Hepatocyte (in vitro differentiated cells): ENCODE results near the gene ISYNA1. TPM values are rescaled to one million over a fixed set of nuclear protein-coding genes. Genes with fewer than 3 reads are reported as not detected.
"Not testable (repeated sequence)": the region's sequence is repeated elsewhere in the genome, so short reads cannot be mapped to it uniquely, and the experiment has no call there.

Source experiments
- DNase-seq: peaks from one replicate; pipeline ENCODE4 v3.0.0-alpha.2; 2016; ENCODE audit warnings: low spot score
- H2AFZ ChIP-seq: fragments of 200-600 bp; sonication (generic); 2 replicates; pipeline ENCODE4 v1.6.0; 2016; ENCODE audit warnings: antibody characterized with exemption, mild to moderate bottlenecking
- H3K27ac ChIP-seq: fragments of 200-600 bp; sonication (generic); 2 replicates; pipeline ENCODE4 v1.5.1; 2016; ENCODE audit warnings: mild to moderate bottlenecking
- H3K27me3 ChIP-seq: fragments of 200-600 bp; sonication (generic); 2 replicates; pipeline ENCODE4 v1.6.1; 2016
- H3K36me3 ChIP-seq: fragments of 200-600 bp; sonication (generic); replicated peaks from 2 replicates; pipeline ENCODE4 v1.5.1; 2016; ENCODE audit warnings: low read depth; ENCODE audit not compliant: insufficient read depth
- H3K4me1 ChIP-seq: fragments of 200-600 bp; sonication (generic); 2 replicates; pipeline ENCODE4 v1.5.1; 2016; ENCODE audit warnings: mild to moderate bottlenecking, moderate library complexity; ENCODE audit not compliant: insufficient read depth
- H3K4me2 ChIP-seq: fragments of 200-600 bp; sonication (generic); 2 replicates; pipeline ENCODE4 v1.6.0; 2016
- H3K4me3 ChIP-seq: fragments of 200-600 bp; sonication (generic); 2 replicates; pipeline ENCODE4 v1.5.1; 2016; ENCODE audit warnings: mild to moderate bottlenecking
- H3K79me2 ChIP-seq: fragments of 200-600 bp; sonication (generic); 2 replicates; pipeline ENCODE4 v1.6.0; 2017; ENCODE audit warnings: mild to moderate bottlenecking
- H3K9me2 ChIP-seq: fragments of 200-600 bp; sonication (generic); replicated peaks from 2 replicates; pipeline ENCODE4 v1.6.0; 2017; ENCODE audit warnings: mild to moderate bottlenecking; ENCODE audit not compliant: insufficient read depth
- H3K9me3 ChIP-seq: fragments of 200-600 bp; sonication (generic); 2 replicates; pipeline ENCODE4 v1.5.1; 2016; ENCODE audit warnings: low read depth, mild to moderate bottlenecking
- H4K20me1 ChIP-seq: fragments of 200-600 bp; sonication (generic); 2 replicates; pipeline ENCODE4 v1.6.0; 2016; ENCODE audit warnings: mild to moderate bottlenecking; ENCODE audit not compliant: insufficient read depth, poor library complexity, severe bottlenecking
- EZH2 ChIP-seq: fragments of 200-600 bp; sonication (generic); IDR thresholded peaks from 2 replicates; pipeline ENCODE4 v1.6.1; 2016; ENCODE audit warnings: antibody characterized with exemption, mild to moderate bottlenecking, borderline replicate concordance
- EZH2phosphoT487 ChIP-seq: fragments of 200-600 bp; sonication (generic); IDR thresholded peaks from one replicate; pipeline ENCODE4 v1.6.1; 2018; ENCODE audit warnings: antibody characterized with exemption, mild to moderate bottlenecking, low read depth, moderate library complexity; ENCODE audit not compliant: unreplicated experiment, severe bottlenecking
- WGBS: methylation state at CpG from one replicate; pipeline ENCODE4 v1.1.6; 2016; ENCODE audit warnings: low lambda C conversion rate; ENCODE audit errors: missing lambda C conversion rate; 5-methylcytosine and 5-hydroxymethylcytosine counted together
- polyA plus RNA-seq: library from polyadenylated mRNA; unstranded; fragments of >200 nt; fragmentation: Nextera tagmentation; extraction: Ambion mirVana; gene quantifications from 2 replicates; pipeline ENCODE4 v1.2.1, GENCODE V29; 2016
- total RNA-seq: library from RNA; depleted of rRNA; stranded (reverse); fragments of >200 nt; gene quantifications from 2 replicates; pipeline ENCODE4 v1.2.3, GENCODE V29; 2014
- TF ChIP-seq, protein P1 (sequence below): fragments of 200-600 bp; sonication (generic); IDR thresholded peaks from 2 replicates; pipeline ENCODE4 v1.5.1; 2016; ENCODE audit warnings: antibody characterized with exemption, mild to moderate bottlenecking; ENCODE audit not compliant: poor library complexity

The ISYNA1 gene
- total and polyA plus RNA-seq, 2 experiments from 2014 or later: 51.5 to 144 TPM

DNA sequence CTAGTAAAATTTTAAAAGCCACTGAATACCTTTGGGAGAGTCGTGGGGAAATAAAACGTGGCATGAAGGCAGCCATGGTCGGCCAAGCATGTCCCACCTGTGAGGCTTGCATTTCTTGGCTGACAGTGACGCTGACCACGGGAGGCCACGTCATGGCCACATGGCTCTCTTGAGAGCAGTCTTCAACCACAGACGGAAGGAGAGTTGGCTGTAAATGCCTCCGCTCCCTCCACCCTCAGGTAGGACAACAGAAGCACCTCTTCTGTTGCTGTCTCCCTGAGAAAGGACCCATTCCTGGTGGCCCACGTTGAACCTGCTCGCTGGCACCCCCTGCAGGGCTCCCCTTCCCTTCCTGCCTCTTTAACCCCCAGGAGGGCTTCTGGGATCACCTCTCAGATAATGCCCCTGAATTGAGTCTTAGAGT is 29.9 kb downstream of the ISYNA1 start:
- no peak for DNase-seq
- H3K4me1 ChIP-seq: peaks cover 6% of the 10 kb centered on the region
- no peak overlapping the region for H3K4me2 ChIP-seq
- H3K79me2 ChIP-seq: peaks cover 3% of the 10 kb centered on the region
- H3K36me3 ChIP-seq: no peaks in the 10 kb centered on the region
- TF ChIP-seq EZH2phosphoT487: no peak
- TF ChIP-seq, protein P1, sequence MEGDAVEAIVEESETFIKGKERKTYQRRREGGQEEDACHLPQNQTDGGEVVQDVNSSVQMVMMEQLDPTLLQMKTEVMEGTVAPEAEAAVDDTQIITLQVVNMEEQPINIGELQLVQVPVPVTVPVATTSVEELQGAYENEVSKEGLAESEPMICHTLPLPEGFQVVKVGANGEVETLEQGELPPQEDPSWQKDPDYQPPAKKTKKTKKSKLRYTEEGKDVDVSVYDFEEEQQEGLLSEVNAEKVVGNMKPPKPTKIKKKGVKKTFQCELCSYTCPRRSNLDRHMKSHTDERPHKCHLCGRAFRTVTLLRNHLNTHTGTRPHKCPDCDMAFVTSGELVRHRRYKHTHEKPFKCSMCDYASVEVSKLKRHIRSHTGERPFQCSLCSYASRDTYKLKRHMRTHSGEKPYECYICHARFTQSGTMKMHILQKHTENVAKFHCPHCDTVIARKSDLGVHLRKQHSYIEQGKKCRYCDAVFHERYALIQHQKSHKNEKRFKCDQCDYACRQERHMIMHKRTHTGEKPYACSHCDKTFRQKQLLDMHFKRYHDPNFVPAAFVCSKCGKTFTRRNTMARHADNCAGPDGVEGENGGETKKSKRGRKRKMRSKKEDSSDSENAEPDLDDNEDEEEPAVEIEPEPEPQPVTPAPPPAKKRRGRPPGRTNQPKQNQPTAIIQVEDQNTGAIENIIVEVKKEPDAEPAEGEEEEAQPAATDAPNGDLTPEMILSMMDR: peak; percentile 36
- no peak for TF ChIP-seq EZH2
- H4K20me1 ChIP-seq: no peaks in the 10 kb centered on the region
- H3K27me3 ChIP-seq: no peaks in the 10 kb centered on the region
- no peaks in the 10 kb centered on the region for H3K9me3 ChIP-seq
- no peak overlapping the region for H3K27ac ChIP-seq
- H2AFZ ChIP-seq: no peak overlapping the region
- H3K9me2 ChIP-seq: no peaks in the 10 kb centered on the region
- no peak overlapping the region for H3K4me3 ChIP-seq
- WGBS: 51% methylated on average over 9 of the region's 10 CpGs

DNA sequence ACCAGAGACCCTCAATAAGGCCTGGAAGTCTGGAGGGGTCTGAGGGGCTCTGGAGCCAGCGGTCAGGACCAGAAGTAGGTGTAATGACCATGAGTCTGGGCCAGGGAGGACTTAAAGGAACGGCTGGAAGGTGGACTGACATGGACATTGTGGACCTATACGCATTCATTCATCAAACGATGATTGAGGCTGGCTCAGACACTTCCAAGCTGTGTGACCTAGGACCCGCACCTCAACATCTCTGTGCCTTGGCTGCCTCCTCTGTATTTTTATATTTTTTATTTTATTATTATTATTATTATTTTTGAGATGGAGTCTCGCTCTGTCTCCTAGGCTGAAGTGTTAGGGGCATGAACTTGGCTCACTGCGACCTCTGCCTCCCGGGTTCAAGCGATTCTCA is 31.2 kb downstream of the ISYNA1 start:
- no peaks in the 10 kb centered on the region for H3K36me3 ChIP-seq
- no peak for DNase-seq
- no peaks in the 10 kb centered on the region for H3K9me2 ChIP-seq
- WGBS: 96% methylated on average over 9 of the region's 9 CpGs
- no peaks in the 10 kb centered on the region for H4K20me1 ChIP-seq
- H3K4me3 ChIP-seq: no peak overlapping the region
- H3K27me3 ChIP-seq: no peaks in the 10 kb centered on the region
- H3K27ac ChIP-seq: no peak overlapping the region
- no peak for TF ChIP-seq EZH2phosphoT487
- TF ChIP-seq, protein P1: no peak
- no peak for TF ChIP-seq EZH2
- no peak overlapping the region for H3K4me2 ChIP-seq
- peaks cover 3% of the 10 kb centered on the region for H3K79me2 ChIP-seq
- no peak overlapping the region for H2AFZ ChIP-seq
- H3K9me3 ChIP-seq: no peaks in the 10 kb centered on the region
- peaks cover 17% of the 10 kb centered on the region for H3K4me1 ChIP-seq

DNA sequence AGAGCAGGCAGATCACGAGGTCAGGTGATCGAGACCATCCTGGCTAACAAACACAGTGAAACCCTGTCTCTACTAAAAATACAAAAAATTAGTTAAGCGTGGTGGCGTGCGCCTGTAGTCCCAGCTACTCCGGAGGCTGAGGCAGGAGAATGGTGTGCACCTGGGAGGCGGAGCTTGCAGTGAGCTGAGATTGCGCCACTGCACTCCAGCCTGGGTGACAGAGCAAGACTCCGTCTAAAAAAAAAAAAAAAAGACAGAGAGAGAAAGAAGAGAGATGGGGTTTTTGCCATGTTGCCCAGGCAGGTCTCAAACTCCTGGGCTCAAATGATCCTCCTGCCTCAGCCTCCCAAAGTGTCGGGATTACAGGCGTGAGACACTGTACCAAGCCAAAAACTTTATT is 32.2 kb downstream of the ISYNA1 start:
- WGBS: 93% methylated on average over 10 of the region's 11 CpGs

DNA sequence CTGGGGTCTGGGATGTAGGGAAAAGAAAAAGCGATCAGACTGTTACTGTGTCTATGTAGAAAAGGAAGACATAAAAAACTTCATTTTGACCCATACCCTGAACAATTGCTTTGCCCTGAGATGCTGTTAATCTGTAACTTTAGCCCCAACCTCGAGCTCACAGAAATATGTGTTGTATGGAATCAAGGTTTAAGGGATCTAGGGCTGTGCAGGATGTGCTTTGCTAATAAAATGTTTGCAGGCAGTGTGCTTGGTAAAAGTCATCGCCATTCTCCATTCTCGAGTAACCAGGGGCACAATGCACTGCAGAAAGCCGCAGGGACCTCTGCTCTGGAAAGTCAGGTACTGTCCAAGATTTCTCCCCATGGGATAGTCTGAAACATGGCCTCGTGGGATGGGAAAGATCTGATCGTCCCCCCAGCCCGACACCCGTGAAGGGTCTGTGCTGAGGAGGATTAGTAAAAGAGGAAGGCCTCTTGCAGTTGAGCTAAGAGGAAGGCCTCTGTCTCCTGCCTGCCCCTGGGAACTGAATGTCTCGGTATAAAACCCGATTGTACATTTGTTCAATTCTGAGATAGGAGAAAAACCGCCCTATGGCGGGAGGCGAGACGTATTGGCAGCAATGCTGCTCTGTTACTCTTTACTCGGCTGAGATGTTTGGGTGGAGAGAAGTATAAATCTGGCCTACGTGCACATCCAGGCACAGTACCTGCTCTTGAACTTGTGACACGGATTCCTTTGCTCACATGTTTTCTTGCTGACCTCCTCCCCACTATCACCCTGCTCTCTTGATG is 35.3 kb downstream of the ISYNA1 start:
- not testable (repeated sequence) for H3K36me3 ChIP-seq, H3K79me2 ChIP-seq, DNase-seq, H3K9me2 ChIP-seq, H3K9me3 ChIP-seq, H2AFZ ChIP-seq, H4K20me1 ChIP-seq, H3K27me3 ChIP-seq, H3K4me3 ChIP-seq
- 59% methylated on average over 18 of the region's 18 CpGs for WGBS
- Histone ChIP-seq H3K27ac (peak overlapping the region; percentile 90), H3K4me2 (peak overlapping the region; percentile 69), H3K4me1 (peaks cover 15% of the 10 kb centered on the region)

More for the DNA sequence above, 32.2 kb downstream of the ISYNA1 start:
- DNase-seq, H3K4me3 ChIP-seq, H3K9me3 ChIP-seq, H3K9me2 ChIP-seq, H2AFZ ChIP-seq, H3K27ac ChIP-seq, H3K27me3 ChIP-seq, H3K36me3 ChIP-seq, H3K79me2 ChIP-seq, H4K20me1 ChIP-seq, H3K4me2 ChIP-seq: not testable (repeated sequence)
- peaks cover 17% of the 10 kb centered on the region for H3K4me1 ChIP-seq
